HG03432 (cell line): ENCODE results near the gene SARM1.
"Not testable (repeated sequence)": the region's sequence is repeated elsewhere in the genome, so short reads cannot be mapped to it uniquely, and the experiment has no call there.

Experiments
- ATAC-seq: cut with Tn5 transposase; IDR thresholded peaks from one replicate; pipeline ENCODE4 v1.9.1; 2021; ENCODE audit warnings: mild to moderate bottlenecking, moderate library complexity; ENCODE audit not compliant: unreplicated experiment

Gene SARM1

GRCh38 chr17:28413804-28414203, 42.3 kb downstream of the SARM1 start:
- no peak for ATAC-seq

DNA sequence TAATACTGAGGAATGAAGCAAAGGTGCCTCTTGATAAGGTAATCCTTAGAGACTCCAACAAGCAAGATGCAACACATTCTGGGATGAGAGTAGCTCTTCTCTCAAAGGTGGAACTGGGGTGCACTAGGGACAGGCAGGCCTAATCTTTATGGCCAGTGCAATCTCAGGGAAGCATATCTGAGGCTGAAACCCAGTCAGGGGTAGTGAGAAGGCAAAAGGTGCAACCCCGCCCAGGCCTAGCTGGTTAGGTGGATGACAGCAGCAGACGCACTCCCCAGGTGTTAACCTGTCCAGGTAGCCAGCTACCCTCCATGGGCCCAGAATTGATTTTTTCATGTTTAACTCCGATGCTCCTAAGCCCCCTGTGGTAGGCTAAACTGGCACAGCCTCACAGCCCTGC, 44.4 kb downstream of the SARM1 start:
- no peak for ATAC-seq

- ATAC-seq = no peak
Observed at GRCh38 chr17:28416703-28417311, 45.3 kb downstream of the SARM1 start.

DNA sequence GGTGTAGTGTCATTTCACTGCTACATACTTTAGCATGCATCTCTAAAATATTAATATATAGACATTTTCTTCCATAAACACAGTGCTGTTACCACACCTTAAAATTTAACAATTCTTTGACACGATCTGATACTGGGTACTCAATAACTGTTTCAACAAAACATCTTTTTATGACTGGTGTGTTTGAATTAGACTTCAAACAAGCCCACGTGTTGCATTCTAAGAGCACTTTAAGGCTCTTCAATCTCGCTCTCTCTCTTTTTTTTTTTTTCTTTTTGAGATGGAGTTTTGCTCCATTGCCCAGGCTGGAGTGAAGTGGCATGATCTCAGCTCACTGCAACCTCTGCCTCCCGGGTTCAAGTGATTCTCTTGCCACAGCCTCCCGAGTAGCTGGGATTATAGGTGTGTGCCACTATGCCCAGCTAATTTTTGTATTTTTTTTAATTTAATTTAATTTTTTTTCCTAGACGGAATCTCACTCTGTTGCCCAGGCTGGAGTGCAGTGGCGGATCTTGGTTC, 50.4 kb downstream of the SARM1 start:
- no peak for ATAC-seq

DNA sequence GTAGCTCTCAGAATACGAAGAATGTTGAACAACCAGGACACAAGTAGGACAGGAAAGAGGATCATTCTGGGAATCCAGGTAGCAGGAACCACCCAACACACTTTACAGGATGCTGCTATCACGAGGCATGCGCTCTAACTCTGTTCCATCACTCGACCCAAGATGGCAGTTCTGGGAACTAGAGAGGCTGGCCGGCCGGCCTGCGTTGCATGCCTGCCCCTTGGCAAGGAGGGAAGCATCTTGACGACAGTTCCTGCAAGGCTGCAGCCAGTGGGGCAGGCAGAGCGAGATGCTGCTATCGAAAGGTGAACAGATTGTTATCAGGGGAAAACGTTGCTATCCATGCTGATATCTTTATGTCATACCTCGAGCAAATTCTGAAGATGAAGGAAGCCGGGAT, 53.7 kb downstream of the SARM1 start:
- ATAC-seq = no peak

- ATAC-seq = no peak
Observed at GRCh38 chr17:28426081-28426519, 54.6 kb downstream of the SARM1 start.

- ATAC-seq = no peak
Observed at GRCh38 chr17:28427371-28427770, 55.9 kb downstream of the SARM1 start.

DNA sequence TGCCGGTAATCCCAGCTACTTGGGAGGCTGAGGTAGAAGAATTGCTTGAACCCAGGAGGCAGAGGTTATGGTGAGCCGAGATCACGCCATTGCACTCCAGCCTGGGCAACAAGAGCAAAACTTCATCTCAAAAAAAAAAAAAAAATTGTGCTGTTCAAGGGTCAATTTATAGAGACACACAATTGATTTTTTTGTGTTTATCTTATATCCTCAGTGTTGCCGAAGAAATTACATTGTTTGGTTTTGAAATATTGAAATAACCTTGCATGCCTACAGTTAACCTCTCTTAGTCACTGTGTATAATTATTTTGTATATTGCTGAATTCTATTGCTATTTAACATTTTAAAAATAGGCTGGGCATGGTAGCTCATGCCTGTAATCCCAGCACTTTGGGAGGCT, 56.5 kb downstream of the SARM1 start:
- not testable (repeated sequence) for ATAC-seq

- ATAC-seq = no peak
Observed at GRCh38 chr17:28433721-28434120, 62.2 kb downstream of the SARM1 start.

DNA sequence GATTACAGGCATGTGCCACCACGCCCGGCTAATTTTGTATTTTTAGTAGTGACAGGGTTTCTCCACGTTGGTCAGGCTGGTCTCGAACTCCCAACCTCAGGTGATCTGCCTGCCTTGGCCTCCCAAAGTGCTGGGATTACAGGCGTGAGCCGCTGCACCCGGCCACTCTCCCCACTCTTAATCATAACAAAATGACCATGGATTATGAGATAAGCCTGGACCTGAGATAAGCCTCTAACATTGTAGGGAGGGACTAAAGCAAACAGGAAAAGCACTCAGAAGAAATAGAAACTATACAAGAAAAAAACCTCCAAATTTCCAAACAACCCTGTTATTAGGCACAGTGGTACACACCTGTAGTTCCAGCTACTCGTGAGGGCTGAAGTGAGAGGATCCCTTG, 62.8 kb downstream of the SARM1 start:
- ATAC-seq = not testable (repeated sequence)

DNA sequence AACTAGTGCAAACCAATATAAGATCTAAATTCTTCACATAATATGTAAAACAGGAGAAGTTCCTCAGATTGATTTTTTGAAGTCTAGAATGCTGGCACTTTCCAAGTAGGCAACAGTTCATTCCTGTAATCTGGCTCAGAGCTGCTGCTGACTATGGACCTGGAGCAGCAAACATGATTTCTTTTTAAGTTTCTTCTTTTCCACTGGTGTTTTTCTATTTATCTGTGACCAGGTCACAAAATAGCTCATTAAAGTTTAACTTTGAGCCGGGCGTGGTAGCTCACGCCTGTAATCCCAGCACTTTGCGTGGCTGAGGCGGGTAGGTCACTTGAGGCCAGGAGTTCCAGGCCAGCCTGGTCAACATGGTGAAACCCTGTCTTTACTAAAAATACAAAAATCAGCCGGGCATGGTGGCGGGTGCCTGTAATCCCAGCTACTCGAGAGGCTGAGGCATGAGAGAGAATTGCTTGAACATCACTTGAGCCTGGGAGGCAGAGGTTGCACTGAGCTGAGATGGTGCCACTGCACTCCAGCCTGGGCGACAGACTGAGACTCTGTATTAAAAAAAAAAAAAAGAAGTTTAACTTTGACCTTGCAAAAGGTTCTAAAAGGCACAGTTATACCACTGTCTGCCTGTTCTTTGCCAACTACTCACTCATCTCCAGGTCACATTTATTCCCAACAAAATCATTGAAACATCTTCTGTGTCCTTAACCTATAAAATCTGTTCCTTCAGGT, 72.6 kb downstream of the SARM1 start:
- ATAC-seq = no peak

- no peak for ATAC-seq
Observed at GRCh38 chr17:28446716-28447395, 75.4 kb downstream of the SARM1 start.

GRCh38 chr17:28447396-28447760, 75.9 kb downstream of the SARM1 start:
- ATAC-seq = no peak

DNA sequence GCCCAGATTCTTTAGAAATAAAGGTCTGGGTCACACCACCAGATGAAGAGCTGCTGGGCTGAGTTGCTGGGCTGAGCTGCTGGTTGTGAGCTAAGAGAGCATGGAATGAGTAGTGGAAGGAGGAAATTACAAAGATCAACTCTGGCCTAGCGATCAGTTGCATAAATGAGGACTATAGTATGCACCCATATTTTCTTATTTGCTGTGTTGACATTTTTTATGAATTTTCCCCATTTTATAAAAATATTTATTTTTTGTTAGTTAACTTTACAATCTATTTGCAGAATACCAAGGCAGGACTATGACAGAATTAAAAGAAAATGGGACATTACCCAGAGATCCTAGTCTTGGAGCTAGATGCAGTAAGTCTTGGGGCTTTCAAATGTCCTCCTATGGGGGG, 78.4 kb downstream of the SARM1 start:
- no peak for ATAC-seq
